Fibroblast of skin of back (primary cell): ENCODE results near the gene NADSYN1.
"Not testable (repeated sequence)": the region's sequence is repeated elsewhere in the genome, so short reads cannot be mapped to it uniquely, and the experiment has no call there.

Experiments used
- DNase-seq: peaks from one replicate; pipeline ENCODE4 v3.0.0-alpha.2; 2013

NADSYN1 gene

DNA sequence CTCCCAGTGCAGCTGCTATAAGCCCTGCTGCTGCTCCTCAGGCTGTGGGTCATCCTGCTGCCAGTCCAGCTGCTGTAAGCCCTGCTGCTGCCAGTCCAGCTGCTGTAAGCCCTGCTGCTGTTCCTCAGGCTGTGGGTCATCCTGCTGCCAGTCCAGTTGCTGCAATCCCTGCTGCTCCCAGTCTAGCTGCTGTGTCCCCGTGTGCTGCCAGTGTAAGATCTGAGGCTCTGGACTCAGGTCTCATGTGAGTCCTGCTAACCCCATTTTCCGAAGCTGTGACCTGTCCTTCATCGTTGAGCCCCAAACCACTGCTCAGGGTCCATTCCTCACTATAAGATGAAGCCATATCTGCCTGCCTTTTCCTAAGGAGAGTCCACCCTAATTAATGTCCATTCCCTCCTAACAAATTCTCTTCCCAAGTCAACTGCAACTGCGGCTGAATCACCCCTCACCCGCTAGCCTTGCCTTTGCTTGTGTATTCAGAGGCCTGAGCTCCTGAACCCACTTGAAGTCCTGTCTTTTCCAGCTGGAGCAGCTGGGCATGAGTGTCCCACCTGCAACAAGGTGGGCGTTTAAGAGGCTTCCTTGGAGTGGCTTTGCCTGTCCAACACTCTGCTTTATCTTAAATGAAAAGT lies 74.7 kb downstream of the NADSYN1 start:
- DNase-seq = no peak

- DNase-seq = no peak
Observed at GRCh38 chr11:71530602-71531001, 77.6 kb downstream of the NADSYN1 start.

GRCh38 chr11:71532036-71532610 lies 79.1 kb downstream of the NADSYN1 start:
- DNase-seq = no peak

DNA sequence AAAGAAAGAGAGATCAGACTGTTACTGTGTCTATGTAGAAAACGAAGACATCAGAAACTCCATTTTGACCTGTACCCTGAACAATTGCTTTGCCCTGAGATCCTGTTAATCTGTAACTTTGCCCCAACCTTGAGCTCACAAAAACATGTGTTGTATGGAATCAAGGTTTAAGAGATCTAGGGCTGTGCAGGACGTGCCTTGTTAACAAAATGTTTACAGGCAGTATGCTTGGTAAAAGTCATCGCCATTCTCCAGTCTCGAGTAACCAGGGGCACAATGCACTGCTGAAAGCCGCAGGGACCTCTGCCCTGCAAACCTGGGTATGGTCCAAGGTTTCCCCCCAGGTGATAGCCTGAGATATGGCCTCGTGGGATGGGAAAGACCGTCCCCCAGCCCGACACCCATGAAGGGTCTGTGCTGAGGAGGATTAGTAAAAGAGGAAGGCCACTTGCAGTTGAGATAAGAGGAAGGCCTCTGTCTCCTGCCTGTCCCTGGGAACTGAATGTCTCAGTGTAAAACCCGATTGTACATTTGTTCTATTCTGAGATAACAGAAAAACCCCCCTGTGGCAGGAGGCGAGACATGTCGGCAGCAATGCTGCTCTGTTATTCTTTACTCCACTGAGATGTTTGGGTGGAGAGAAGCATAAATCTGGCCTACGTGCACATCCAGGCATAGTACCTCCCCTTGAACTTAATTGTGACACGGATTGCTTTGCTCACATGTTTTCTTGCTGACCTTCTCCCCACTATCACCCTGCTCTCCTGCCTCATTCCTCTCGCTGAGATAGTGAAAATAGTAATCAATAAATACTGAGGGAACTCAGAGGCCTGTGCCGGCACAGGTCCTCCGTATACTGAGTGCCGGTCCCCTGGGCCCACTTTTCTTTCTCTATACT lies 82.0 kb downstream of the NADSYN1 start:
- not testable (repeated sequence) for DNase-seq

- no peak for DNase-seq
Observed at GRCh38 chr11:71535825-71536224, 82.8 kb downstream of the NADSYN1 start.

DNA sequence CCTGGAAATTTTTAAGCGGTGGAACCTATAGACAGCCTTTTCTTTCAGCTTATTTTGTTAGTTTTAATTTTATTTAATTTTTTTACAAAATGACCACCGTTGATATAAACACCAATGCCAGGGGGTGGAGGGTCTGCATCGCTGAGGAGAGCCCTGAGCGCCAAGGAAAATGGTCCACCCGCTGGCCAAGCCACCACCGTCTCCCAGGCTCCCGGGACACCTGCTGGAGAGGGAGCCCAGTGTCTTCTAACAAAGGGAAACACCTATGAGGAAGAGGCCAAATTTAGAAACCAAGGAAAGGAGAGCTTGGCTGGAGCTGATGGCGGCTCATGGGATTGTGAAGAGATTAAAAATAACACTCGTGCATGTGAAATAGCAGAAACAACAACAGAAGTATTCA lies 84.5 kb downstream of the NADSYN1 start:
- DNase-seq = no peak

DNA sequence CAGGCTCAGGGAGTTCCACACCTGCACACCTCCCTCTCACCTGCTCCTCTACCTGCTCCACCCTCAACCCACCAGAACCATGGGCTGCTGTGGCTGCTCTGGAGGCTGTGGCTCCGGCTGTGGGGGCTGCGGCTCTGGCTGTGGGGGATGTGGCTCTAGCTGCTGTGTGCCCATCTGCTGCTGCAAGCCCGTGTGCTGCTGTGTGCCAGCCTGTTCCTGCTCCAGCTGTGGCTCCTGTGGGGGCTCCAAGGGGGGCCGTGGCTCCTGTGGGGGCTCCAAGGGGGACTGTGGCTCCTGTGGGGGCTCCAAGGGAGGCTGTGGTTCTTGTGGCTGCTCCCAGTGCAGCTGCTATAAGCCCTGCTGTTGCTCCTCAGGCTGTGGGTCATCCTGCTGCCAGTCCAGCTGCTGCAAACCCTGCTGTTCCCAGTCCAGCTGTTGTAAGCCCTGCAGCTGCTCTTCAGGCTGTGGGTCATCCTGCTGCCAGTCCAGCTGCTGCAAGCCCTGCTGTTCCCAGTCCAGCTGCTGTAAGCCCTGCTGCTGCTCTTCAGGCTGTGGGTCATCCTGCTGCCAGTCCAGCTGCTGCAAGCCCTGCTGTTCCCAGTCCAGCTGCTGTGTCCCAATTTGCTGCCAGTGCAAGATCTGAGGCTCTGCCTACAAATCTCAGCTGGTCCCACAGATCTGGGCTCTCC lies 85.1 kb downstream of the NADSYN1 start, which contains the start of gene KRTAP5-8:
Gene KRTAP5-8 (plus strand): TSS at position 49 of the 689 bp plus-strand sequence. CDS start 31 bp downstream, at position 80.
- DNase-seq = not testable (repeated sequence)

GRCh38 chr11:71538666-71538990 lies 85.6 kb downstream of the NADSYN1 start:
- no peak for DNase-seq

- DNase-seq = no peak
Observed at GRCh38 chr11:71539017-71539416, 86.0 kb downstream of the NADSYN1 start.

DNA sequence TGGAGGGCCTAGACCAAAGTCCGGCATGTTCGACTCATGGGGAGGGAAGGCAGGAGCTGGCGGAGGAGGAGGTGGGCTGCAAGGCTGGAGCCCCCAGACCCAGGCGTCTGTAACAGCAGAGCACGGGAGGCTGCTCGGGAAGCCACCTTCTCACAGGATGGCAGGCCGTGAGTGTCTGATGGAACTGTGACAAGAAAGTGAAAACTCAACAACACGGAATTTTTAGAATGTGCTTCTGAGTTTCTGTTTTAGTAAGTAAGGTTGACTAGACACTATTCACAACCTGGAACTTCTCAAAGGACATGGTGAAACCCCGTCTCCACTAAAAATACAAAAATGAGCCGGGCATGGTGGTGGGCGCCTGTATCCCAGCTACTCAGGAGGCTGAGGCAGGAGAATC lies 87.0 kb downstream of the NADSYN1 start:
- DNase-seq = not testable (repeated sequence)

- DNase-seq = not testable (repeated sequence)
Observed at GRCh38 chr11:71540521-71541304, 87.7 kb downstream of the NADSYN1 start.

DNA sequence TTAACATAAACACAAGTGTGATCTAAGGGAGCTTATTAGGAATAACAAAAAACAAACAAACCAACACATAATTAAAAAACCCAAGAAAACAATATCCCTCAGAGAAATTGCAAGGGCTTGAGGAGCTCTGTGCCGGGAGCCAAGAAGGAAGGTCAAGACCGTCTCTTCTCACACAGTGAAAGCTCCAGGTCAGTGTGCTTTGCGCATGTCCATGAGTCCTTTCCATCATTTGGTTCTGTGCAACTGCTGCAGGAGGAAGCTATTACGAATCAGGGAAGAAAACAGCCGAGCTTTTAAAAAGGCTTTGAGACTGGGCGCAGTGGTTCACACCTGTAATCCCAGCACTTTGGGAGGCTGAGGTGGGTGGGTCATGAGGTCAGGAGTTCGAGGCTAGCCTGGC lies 89.4 kb downstream of the NADSYN1 start:
- DNase-seq = no peak

DNA sequence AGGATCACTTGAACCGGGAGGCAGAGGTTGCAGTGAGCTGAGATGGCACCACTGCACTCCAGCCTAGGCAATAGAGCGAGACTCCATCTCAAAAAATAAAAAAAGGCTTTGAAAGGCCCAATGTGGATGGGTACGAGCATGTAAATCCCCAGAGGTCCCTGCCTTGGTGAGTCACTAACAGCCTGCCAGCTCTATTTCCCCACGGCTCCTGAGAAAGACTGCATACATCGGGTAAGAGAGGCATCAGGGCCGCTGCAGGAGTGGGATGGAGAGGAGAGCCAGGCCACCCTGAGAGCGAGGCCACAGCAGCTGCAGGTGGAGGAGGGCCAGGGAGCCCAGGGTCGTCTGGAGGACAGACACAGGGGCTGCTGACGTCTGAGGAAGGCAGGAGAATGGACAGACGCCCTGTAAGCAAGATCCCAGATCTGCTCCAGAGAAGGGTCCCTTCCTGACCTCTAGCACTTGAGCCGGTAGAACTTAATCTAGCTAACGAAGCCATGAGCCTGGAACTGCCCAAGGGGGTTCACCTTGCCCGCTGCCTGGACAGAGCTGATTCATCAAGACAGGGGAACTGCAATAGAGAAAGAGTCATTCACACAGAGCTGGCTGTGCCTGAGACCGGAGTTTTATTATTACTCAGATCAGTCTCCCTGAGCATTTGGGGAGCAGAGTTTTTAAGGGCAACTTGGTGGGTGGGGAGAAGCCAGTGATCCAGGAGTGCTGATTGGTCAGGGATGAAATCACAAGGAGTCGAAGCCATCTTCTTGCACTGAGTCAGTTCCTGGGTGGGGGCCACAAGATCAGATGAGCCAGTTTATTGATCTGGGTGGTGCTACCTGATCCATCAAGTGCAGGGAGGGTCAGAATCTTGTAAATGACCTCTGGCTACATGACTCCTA lies 90.1 kb downstream of the NADSYN1 start:
- DNase-seq = no peak

GRCh38 chr11:71543866-71544265 lies 90.9 kb downstream of the NADSYN1 start:
- no peak for DNase-seq

- no peak for DNase-seq
Observed at GRCh38 chr11:71544525-71545214, 91.7 kb downstream of the NADSYN1 start.

DNA sequence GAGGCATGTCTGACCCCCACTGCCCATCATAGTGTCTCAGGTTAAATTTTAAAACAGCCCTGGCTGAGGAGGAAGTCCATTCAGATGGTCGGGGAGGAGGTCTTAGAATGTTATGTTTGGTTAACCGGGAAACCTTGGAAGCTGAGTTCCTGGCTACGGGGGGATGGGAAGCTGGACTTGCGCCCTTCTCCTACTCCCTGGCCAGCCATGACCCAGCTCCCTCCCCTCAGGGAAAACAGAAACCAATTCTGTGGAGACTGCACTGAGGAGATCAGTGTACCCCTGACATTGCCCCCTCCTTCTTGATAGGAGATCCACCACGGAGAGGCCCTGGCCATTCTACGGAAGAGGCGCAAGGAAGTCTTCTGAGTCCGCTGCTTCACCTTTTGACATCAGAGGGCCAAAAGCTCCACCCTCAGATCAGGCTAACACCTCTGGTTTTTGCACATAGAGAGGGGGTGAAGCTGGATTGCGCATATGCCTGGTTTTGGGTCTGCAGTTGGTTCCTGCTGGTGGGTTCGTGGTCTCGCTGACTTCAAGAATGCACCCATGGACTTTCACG lies 92.5 kb downstream of the NADSYN1 start:
- no peak for DNase-seq

DNA sequence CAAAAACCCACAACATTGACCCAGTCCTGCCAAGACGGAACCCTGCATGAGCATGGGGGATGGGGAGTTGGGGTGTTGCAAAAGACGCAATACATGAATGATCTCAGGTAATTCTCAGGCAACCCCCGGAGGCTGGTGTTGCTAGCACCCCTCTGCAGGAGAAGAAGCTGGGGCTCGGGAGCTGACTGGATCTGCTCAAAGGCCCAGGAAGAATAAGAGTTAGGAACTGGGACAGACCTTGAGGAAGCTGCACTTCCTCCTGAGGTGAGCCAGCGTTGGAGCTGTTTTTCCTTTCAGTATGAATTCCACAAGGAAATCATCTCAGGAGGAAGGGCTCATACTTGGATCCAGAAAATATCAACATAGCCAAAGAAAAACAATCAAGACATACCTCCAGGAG lies 95.1 kb downstream of the NADSYN1 start, which contains the start of gene KRTAP5-9:
Gene KRTAP5-9 (plus strand): TSS at position 301 of the 400 bp plus-strand sequence. CDS start 238 bp downstream, outside the sequence.
- DNase-seq = no peak

DNA sequence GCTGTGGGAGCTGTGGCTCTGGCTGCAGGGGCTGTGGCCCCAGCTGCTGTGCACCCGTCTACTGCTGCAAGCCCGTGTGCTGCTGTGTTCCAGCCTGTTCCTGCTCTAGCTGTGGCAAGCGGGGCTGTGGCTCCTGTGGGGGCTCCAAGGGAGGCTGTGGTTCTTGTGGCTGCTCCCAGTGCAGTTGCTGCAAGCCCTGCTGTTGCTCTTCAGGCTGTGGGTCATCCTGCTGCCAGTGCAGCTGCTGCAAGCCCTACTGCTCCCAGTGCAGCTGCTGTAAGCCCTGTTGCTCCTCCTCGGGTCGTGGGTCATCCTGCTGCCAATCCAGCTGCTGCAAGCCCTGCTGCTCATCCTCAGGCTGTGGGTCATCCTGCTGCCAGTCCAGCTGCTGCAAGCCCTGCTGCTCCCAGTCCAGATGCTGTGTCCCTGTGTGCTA lies 95.7 kb downstream of the NADSYN1 start:
- no peak for DNase-seq
